Measurements from ENCODE around the gene CNST. TPM values are rescaled to one million over a fixed set of nuclear protein-coding genes. Genes with fewer than 3 reads are reported as not detected.

The CNST gene
- total RNA-seq, 1 experiment from 2014 or later: 21.0 TPM

DNA sequence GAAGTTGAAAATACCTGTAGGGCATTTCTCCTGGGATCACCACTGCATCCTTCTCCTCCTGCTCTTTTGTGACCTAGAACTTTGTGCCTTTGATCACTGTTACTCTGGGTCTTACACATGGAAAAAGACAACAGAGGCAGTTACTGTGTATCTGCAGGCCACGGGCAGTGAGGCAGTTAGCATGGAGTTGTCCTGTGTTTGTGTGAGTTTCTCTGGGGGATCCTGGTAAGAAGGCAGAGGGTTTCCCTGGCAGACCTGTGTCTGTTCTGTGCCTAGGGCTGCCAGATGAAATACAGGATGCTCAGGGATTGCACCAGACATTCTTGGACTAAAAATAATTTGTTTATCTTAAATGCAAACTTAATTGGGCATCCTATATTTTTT is 113.5 kb downstream of the CNST start:
- peaks cover 7% of the 10 kb centered on the region for H3K4me1 ChIP-seq (ENCODE audit: insufficient read depth, low read length, poor library complexity, severe bottlenecking)

DNA sequence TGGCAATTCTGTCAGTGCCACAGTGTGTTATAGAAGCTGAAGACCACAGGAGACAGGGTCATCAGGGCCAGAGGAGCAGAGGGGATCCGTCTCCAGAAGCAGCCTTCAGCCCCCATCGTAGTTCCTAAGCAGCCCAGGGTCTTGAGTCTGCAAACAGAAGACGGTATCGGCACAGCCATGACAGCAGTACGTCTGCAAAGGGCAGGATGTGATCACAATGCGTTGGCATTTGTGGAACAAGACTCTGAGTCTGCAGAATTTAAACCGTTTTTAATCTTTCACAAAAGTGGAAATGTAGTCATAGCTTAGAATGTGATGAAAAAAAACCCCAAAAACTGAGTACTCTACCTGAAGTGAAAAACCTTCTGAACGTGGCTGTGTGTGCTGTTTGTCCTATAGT is 113.9 kb downstream of the CNST start:
- BruUV-seq (replicated peaks): no TSS peak
- POLR2A ChIA-PET (ENCODE audit: low non-redundant PET): no interaction called here
- no peak for DNase-seq (ENCODE audit: low spot score)
- TF ChIP-seq EZH2 (IDR thresholded peaks at IDR 0.05; ENCODE audit: borderline replicate concordance, low read depth, low read length, poor library complexity, severe bottlenecking): no peak
- TF ChIP-seq, protein P1, sequence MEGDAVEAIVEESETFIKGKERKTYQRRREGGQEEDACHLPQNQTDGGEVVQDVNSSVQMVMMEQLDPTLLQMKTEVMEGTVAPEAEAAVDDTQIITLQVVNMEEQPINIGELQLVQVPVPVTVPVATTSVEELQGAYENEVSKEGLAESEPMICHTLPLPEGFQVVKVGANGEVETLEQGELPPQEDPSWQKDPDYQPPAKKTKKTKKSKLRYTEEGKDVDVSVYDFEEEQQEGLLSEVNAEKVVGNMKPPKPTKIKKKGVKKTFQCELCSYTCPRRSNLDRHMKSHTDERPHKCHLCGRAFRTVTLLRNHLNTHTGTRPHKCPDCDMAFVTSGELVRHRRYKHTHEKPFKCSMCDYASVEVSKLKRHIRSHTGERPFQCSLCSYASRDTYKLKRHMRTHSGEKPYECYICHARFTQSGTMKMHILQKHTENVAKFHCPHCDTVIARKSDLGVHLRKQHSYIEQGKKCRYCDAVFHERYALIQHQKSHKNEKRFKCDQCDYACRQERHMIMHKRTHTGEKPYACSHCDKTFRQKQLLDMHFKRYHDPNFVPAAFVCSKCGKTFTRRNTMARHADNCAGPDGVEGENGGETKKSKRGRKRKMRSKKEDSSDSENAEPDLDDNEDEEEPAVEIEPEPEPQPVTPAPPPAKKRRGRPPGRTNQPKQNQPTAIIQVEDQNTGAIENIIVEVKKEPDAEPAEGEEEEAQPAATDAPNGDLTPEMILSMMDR (conservative IDR thresholded peaks at IDR 0.05; ENCODE audit: low read depth, low read length): no peak
- intact Hi-C loops (cut with micrococcal nuclease; ENCODE audit: unreplicated experiment): no loop called here
- H3K27ac ChIP-seq (ENCODE audit: low read depth, low read length, poor library complexity, severe bottlenecking): no peak overlapping the region
- CTCF ChIA-PET: interaction anchor here (1.1 kb wide), 1 partner anchor 9 kb away, joined by 3 read pairs; no protein-coding TSS in a partner anchor
- no peak overlapping the region for H3K4me3 ChIP-seq (ENCODE audit: low read depth, low read length, poor library complexity, severe bottlenecking)
- no peaks in the 10 kb centered on the region for H3K36me3 ChIP-seq (ENCODE audit: insufficient read depth, low read length, poor library complexity, severe bottlenecking)
- H3K9me3 ChIP-seq (ENCODE audit: low read depth, low read length, poor library complexity, severe bottlenecking): no peaks in the 10 kb centered on the region
- H3K27me3 ChIP-seq (replicated peaks; ENCODE audit: insufficient read depth, low read depth, low read length, poor library complexity): no peaks in the 10 kb centered on the region
- peaks cover 7% of the 10 kb centered on the region for H3K4me1 ChIP-seq (ENCODE audit: insufficient read depth, low read length, poor library complexity, severe bottlenecking)

More for the DNA sequence above, 113.5 kb downstream of the CNST start:
- no TSS peak for BruUV-seq (replicated peaks)
- no peaks in the 10 kb centered on the region for H3K27me3 ChIP-seq (replicated peaks; ENCODE audit: insufficient read depth, low read depth, low read length, poor library complexity)
- no peak overlapping the region for H3K4me3 ChIP-seq (ENCODE audit: low read depth, low read length, poor library complexity, severe bottlenecking)
- DNase-seq (ENCODE audit: low spot score): no peak
- TF ChIP-seq, protein P1 (conservative IDR thresholded peaks at IDR 0.05; ENCODE audit: low read depth, low read length): no peak
- TF ChIP-seq EZH2 (IDR thresholded peaks at IDR 0.05; ENCODE audit: borderline replicate concordance, low read depth, low read length, poor library complexity, severe bottlenecking): no peak
- H3K27ac ChIP-seq (ENCODE audit: low read depth, low read length, poor library complexity, severe bottlenecking): no peak overlapping the region
- no peaks in the 10 kb centered on the region for H3K9me3 ChIP-seq (ENCODE audit: low read depth, low read length, poor library complexity, severe bottlenecking)
- intact Hi-C loops (cut with micrococcal nuclease; ENCODE audit: unreplicated experiment): no loop called here
- ChIA-PET CTCF (no interaction called here), POLR2A (ENCODE audit: low non-redundant PET) (no interaction called here)
- H3K36me3 ChIP-seq (ENCODE audit: insufficient read depth, low read length, poor library complexity, severe bottlenecking): no peaks in the 10 kb centered on the region

DNA sequence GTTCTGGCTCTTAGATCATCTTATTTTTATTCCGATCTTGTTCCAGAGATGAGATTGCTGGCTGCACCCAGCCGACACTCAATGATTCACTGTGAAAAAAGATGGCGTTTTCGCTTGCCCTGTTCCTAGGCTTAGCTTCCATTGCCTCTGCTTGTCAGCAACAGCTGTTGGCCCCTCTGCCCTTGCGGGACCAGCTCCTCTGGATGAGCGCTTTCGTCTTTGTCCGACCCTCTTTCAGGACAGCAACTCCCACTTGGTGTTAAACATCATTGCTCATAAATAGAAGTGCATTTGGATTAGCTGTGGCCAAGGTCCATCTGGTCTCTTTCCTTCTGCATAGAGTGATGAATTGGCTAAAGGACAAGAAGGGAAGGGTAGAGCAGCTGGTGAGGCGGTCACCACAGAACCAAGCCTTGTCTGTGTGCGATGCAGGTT is 114.5 kb downstream of the CNST start:
- intact Hi-C loops (cut with micrococcal nuclease; ENCODE audit: unreplicated experiment): no loop called here
- no peak for TF ChIP-seq EZH2 (IDR thresholded peaks at IDR 0.05; ENCODE audit: borderline replicate concordance, low read depth, low read length, poor library complexity, severe bottlenecking)
- TF ChIP-seq, protein P1 (conservative IDR thresholded peaks at IDR 0.05; ENCODE audit: low read depth, low read length): no peak
- Histone ChIP-seq H3K4me1 (ENCODE audit: insufficient read depth, low read length, poor library complexity, severe bottlenecking) (peaks cover 7% of the 10 kb centered on the region), H3K27me3 (replicated peaks; ENCODE audit: insufficient read depth, low read depth, low read length, poor library complexity) (no peaks in the 10 kb centered on the region), H3K4me3 (ENCODE audit: low read depth, low read length, poor library complexity, severe bottlenecking) (no peak overlapping the region), H3K27ac (ENCODE audit: low read depth, low read length, poor library complexity, severe bottlenecking) (no peak overlapping the region), H3K9me3 (ENCODE audit: low read depth, low read length, poor library complexity, severe bottlenecking) (no peaks in the 10 kb centered on the region), H3K36me3 (ENCODE audit: insufficient read depth, low read length, poor library complexity, severe bottlenecking) (no peaks in the 10 kb centered on the region)
- no peak for DNase-seq (ENCODE audit: low spot score)
- no TSS peak for BruUV-seq (replicated peaks)
- ChIA-PET POLR2A (ENCODE audit: low non-redundant PET) (no interaction called here), CTCF (interaction anchor here (1.1 kb wide), 1 partner anchor 8 kb away, joined by 3 read pairs; no protein-coding TSS in a partner anchor)

All from A673 (cell line).